HepG2 (cell line): ENCODE data around the gene COX14. TPM values are rescaled to one million over a fixed set of nuclear protein-coding genes. Genes with fewer than 3 reads are reported as not detected.

ENCODE experiments used
- ATAC-seq: fragments of 200-7000 bp; cut with Tn5 transposase; 3 replicates; pipeline ENCODE4 v1.9.1; 2020; ENCODE audit warnings: mild to moderate bottlenecking, moderate library complexity
- BruUV-seq: library from RNA; stranded (reverse); fragments of 400-500 nt; replicated peaks from 2 replicates; lab custom pipeline; 2021; lab: Mats Ljungman, UMichigan
- CTCF ChIA-PET: fragments of 300-600 bp; formaldehyde crosslinking; extraction: SDS; loops from one replicate; lab custom pipeline; 2021; ENCODE audit warnings: low total read pairs, inconsistent platforms, low intra/inter-chr PET ratio; lab: Yijun Ruan, JAX
- POLR2A ChIA-PET: fragments of 350-600 bp; sonication (Branson Sonifier 250); formaldehyde crosslinking; loops from one replicate; lab custom pipeline; 2020; ENCODE audit warnings: antibody characterized with exemption, inconsistent platforms; lab: Yijun Ruan, JAX
- DNase-seq: peaks from one replicate; pipeline ENCODE4 v3.0.0-alpha.2; 2015; ENCODE audit warnings: low spot score
- FAIRE-seq: peaks from 3 replicates; lab custom pipeline; 2011; peaks lifted over from hg19 to GRCh38; lab: Jason Lieb, UNC
- H2AFZ ChIP-seq: one replicate; pipeline ENCODE4 v1.6.1; 2011; ENCODE audit warnings: low read length, inconsistent platforms
- H3K27ac ChIP-seq: fragments of 300-600 bp; 3 replicates; pipeline ENCODE4 v1.8.0; 2011; ENCODE audit warnings: mixed run types, mild to moderate bottlenecking, mixed read lengths, low read length, inconsistent platforms; ENCODE audit not compliant: insufficient read depth; ENCODE audit errors: extremely low read length
- H3K27me3 ChIP-seq, 2 experiments: fragments of 200-600 bp in 1 of 2; 2 replicates in 1 of 2; 3 replicates in 1 of 2; pipeline versions ENCODE4 v1.6.0 to v1.8.0; 2011; ENCODE audit warnings: low read length in 2 of 2, mild to moderate bottlenecking in 2 of 2, moderate library complexity in 2 of 2, inconsistent platforms in 1 of 2; ENCODE audit not compliant: insufficient read depth in 2 of 2, control insufficient read depth in 1 of 2
- H3K36me3 ChIP-seq, 2 experiments: fragments of 200-600 bp in 1 of 2; replicated peaks in 1 of 2; 2 replicates in 1 of 2; 3 replicates in 1 of 2; pipeline versions ENCODE4 v1.5.1 to v1.8.0; 2011; ENCODE audit warnings: low read length in 2 of 2, inconsistent platforms in 1 of 2; ENCODE audit not compliant: insufficient read depth in 2 of 2, control insufficient read depth in 1 of 2
- H3K4me1 ChIP-seq: 2 replicates; pipeline ENCODE4 v1.5.1; 2012; ENCODE audit warnings: low read length, inconsistent platforms; ENCODE audit not compliant: insufficient read depth
- H3K4me2 ChIP-seq: 2 replicates; pipeline ENCODE4 v1.6.0; 2011; ENCODE audit warnings: low read depth, low read length, inconsistent platforms
- H3K4me3 ChIP-seq, 3 experiments: fragments of 200-600 bp in 1 of 3; sonication (generic), shearing (Covaris generic) in 1 of 3; replicated peaks in 1 of 3; 2 replicates each; pipeline ENCODE4 v1.5.1; 2011 to 2016; ENCODE audit warnings: low read length in 3 of 3, inconsistent platforms in 2 of 3, low read depth in 2 of 3, mild to moderate bottlenecking in 2 of 3, control low read depth in 1 of 3, mixed read lengths in 1 of 3; ENCODE audit not compliant: insufficient read depth in 1 of 3
- H3K79me2 ChIP-seq: one replicate; pipeline ENCODE4 v1.6.1; 2011; ENCODE audit warnings: low read length, inconsistent platforms; ENCODE audit not compliant: insufficient read depth
- H3K9ac ChIP-seq: 2 replicates; pipeline ENCODE4 v1.6.0; 2011; ENCODE audit warnings: mild to moderate bottlenecking, low read depth, low read length, inconsistent platforms; ENCODE audit not compliant: insufficient read depth
- H3K9me3 ChIP-seq: 2 replicates; pipeline ENCODE4 v1.5.1; 2012; ENCODE audit warnings: mild to moderate bottlenecking, low read length
- H4K20me1 ChIP-seq: 2 replicates; pipeline ENCODE4 v1.6.0; 2011; ENCODE audit warnings: inconsistent platforms, mild to moderate bottlenecking, low read length, moderate library complexity; ENCODE audit not compliant: insufficient read depth
- CEBPB ChIP-seq: IDR thresholded peaks from 2 replicates; pipeline ENCODE4 v1.6.1; 2011; ENCODE audit warnings: low read depth, low read length, improper control_type of control experiment, borderline replicate concordance
- PHF20 ChIP-seq: sonication (generic); formaldehyde crosslinking; IDR thresholded peaks from 2 replicates; pipeline ENCODE4 v1.5.0; 2020; ENCODE audit warnings: mild to moderate bottlenecking, missing genetic modification reagents
- RFXANK ChIP-seq: IDR thresholded peaks from 2 replicates; pipeline ENCODE4 v1.6.1; 2016
- RFXAP ChIP-seq: sonication (generic); formaldehyde crosslinking; IDR thresholded peaks from 2 replicates; pipeline ENCODE4 v1.4.0; 2020; ENCODE audit warnings: missing genetic modification reagents, borderline replicate concordance
- SMARCC2 ChIP-seq: fragments of 450-650 bp; IDR thresholded peaks from 2 replicates; pipeline ENCODE4 v1.6.1; 2017; ENCODE audit warnings: antibody characterized with exemption, mild to moderate bottlenecking
- TBP ChIP-seq: sonication (generic); formaldehyde crosslinking; IDR thresholded peaks from 2 replicates; pipeline ENCODE4 v1.5.0; 2020; ENCODE audit warnings: missing genetic modification reagents
- ZNF207 ChIP-seq: fragments of 450-650 bp; IDR thresholded peaks from 2 replicates; pipeline ENCODE4 v1.6.1; 2016; ENCODE audit warnings: antibody characterized with exemption, borderline replicate concordance
- ZNF331 ChIP-seq: sonication (generic); formaldehyde crosslinking; IDR thresholded peaks from 2 replicates; pipeline ENCODE4 v1.4.0; 2020; ENCODE audit warnings: missing genetic modification reagents
- ZNF547 ChIP-seq: sonication (generic); formaldehyde crosslinking; IDR thresholded peaks from 2 replicates; pipeline ENCODE4 v1.5.1; 2020; ENCODE audit warnings: mild to moderate bottlenecking, missing genetic modification reagents
- ZNF7 ChIP-seq: IDR thresholded peaks from 2 replicates; pipeline ENCODE4 v1.6.1; 2016; ENCODE audit warnings: missing biosample characterization, missing genetic modification reagents
- ZNF780A ChIP-seq: sonication (generic); formaldehyde crosslinking; IDR thresholded peaks from 2 replicates; pipeline ENCODE4 v1.8.0; 2022; ENCODE audit warnings: mild to moderate bottlenecking, missing genetic modification reagents, moderate library complexity
- WGBS: methylation state at CpG from one replicate; pipeline ENCODE4 v1.1.6; 2017; ENCODE audit warnings: low lambda C conversion rate; 5-methylcytosine and 5-hydroxymethylcytosine counted together
- in situ Hi-C: cut with HindIII; loops from 2 replicates; pipeline ENCODE4 v1.10.0; 2017; ENCODE audit warnings: low pct_unique_long_range_greater_than_20kb; ENCODE audit not compliant: extremely low pct_ligation_motif_present
- intact Hi-C: fragments of 100-400 bp; cut with micrococcal nuclease; formaldehyde crosslinking; loops from one replicate; pipeline ENCODE4 v1.10.0; 2022; ENCODE audit not compliant: unreplicated experiment
- polyA plus RNA-seq, 8 experiments: library from polyadenylated mRNA; depleted of rRNA in 3 of 8; stranded (reverse) in 7 of 8; unstranded in 1 of 8; fragments of >200 nt; fragmentation: Illumina TruSeq in 4 of 8; extraction: Trizol in 4 of 8; gene quantifications; 2 replicates each; pipeline versions ENCODE4 v1.2.1 to v1.2.3, GENCODE V29; 2011 to 2016; ENCODE audit warnings: low read depth in 4 of 8, missing spikeins in 1 of 8, mixed read lengths in 1 of 8; ENCODE audit not compliant: insufficient read depth in 1 of 8
- total RNA-seq, 5 experiments: library from RNA; depleted of rRNA; stranded (reverse); fragments of >200 nt; fragmentation: Illumina TruSeq; extraction: Trizol; gene quantifications; 2 replicates each; pipeline ENCODE4 v1.2.3, GENCODE V29; 2016; ENCODE audit warnings: low read depth in 1 of 5
- TF ChIP-seq, protein P1 (sequence below): sonication (generic); formaldehyde crosslinking; IDR thresholded peaks from 2 replicates; pipeline ENCODE4 v1.4.0; 2020; ENCODE audit warnings: missing genetic modification reagents, borderline replicate concordance
- TF ChIP-seq, protein P2 (sequence below): sonication (generic); formaldehyde crosslinking; IDR thresholded peaks from 2 replicates; pipeline ENCODE4 v1.8.0; 2022; ENCODE audit warnings: low read depth, missing genetic modification reagents
- TF ChIP-seq, protein P3 (sequence below): IDR thresholded peaks from 2 replicates; pipeline ENCODE4 v1.6.1; 2012; ENCODE audit warnings: low read length, improper control_type of control experiment

COX14 gene
- total and polyA plus RNA-seq, 2 of the 13 experiments (the other 11 are each of a cell fraction or from before 2014, with no cell fraction given) = 53.0 to 71.6 TPM

DNA sequence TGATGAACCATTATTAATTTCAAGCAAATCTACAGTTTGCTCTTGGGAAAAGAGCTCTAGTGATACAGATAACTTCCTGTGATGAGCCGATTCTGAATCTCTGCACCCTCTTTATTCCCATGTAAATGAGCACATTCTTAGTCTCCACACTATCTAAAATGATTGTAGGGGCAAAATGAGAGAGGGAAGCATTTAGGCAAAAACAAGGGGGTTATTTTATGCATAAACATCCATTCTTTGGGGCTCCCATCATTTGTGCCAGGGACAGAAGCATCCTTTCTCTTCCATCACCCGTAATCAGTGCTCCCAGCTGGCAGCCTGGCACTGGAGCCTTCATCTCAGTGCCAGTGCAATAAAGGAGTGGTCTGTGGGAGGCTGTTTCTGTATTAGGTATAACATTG is 9.9 kb upstream of the COX14 start:
- H3K4me1 ChIP-seq = peaks cover 51% of the 10 kb centered on the region
- TF ChIP-seq, protein P1, sequence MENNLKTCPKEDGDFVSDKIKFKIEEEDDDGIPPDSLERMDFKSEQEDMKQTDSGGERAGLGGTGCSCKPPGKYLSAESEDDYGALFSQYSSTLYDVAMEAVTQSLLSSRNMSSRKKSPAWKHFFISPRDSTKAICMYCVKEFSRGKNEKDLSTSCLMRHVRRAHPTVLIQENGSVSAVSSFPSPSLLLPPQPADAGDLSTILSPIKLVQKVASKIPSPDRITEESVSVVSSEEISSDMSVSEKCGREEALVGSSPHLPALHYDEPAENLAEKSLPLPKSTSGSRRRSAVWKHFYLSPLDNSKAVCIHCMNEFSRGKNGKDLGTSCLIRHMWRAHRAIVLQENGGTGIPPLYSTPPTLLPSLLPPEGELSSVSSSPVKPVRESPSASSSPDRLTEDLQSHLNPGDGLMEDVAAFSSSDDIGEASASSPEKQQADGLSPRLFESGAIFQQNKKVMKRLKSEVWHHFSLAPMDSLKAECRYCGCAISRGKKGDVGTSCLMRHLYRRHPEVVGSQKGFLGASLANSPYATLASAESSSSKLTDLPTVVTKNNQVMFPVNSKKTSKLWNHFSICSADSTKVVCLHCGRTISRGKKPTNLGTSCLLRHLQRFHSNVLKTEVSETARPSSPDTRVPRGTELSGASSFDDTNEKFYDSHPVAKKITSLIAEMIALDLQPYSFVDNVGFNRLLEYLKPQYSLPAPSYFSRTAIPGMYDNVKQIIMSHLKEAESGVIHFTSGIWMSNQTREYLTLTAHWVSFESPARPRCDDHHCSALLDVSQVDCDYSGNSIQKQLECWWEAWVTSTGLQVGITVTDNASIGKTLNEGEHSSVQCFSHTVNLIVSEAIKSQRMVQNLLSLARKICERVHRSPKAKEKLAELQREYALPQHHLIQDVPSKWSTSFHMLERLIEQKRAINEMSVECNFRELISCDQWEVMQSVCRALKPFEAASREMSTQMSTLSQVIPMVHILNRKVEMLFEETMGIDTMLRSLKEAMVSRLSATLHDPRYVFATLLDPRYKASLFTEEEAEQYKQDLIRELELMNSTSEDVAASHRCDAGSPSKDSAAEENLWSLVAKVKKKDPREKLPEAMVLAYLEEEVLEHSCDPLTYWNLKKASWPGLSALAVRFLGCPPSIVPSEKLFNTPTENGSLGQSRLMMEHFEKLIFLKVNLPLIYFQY (CRISPR knock-in tag) = no peak
- TF ChIP-seq ZNF331 (CRISPR knock-in tag) = no peak
- no peak for TF ChIP-seq RFXANK
- no peak for TF ChIP-seq TBP (CRISPR knock-in tag)
- no peak for TF ChIP-seq ZNF547 (CRISPR knock-in tag)
- TF ChIP-seq ZNF207 = no peak
- no peak for TF ChIP-seq RFXAP (CRISPR knock-in tag)
- TF ChIP-seq ZNF780A (CRISPR knock-in tag) = peak; percentile 26; the same call in 1 of the 2 replicates
- no peak for TF ChIP-seq CEBPB
- TF ChIP-seq, protein P2, sequence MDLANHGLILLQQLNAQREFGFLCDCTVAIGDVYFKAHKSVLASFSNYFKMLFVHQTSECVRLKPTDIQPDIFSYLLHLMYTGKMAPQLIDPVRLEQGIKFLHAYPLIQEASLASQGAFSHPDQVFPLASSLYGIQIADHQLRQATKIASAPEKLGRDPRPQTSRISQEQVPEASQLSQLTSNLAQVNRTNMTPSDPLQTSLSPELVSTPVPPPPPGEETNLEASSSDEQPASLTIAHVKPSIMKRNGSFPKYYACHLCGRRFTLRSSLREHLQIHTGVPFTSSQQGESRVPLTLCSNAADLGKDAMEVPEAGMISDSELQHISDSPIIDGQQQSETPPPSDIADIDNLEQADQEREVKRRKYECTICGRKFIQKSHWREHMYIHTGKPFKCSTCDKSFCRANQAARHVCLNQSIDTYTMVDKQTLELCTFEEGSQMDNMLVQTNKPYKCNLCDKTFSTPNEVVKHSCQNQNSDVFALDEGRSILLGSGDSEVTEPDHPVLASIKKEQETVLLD (CRISPR knock-in tag) = no peak
- TF ChIP-seq SMARCC2 = no peak
- TF ChIP-seq, protein P3, sequence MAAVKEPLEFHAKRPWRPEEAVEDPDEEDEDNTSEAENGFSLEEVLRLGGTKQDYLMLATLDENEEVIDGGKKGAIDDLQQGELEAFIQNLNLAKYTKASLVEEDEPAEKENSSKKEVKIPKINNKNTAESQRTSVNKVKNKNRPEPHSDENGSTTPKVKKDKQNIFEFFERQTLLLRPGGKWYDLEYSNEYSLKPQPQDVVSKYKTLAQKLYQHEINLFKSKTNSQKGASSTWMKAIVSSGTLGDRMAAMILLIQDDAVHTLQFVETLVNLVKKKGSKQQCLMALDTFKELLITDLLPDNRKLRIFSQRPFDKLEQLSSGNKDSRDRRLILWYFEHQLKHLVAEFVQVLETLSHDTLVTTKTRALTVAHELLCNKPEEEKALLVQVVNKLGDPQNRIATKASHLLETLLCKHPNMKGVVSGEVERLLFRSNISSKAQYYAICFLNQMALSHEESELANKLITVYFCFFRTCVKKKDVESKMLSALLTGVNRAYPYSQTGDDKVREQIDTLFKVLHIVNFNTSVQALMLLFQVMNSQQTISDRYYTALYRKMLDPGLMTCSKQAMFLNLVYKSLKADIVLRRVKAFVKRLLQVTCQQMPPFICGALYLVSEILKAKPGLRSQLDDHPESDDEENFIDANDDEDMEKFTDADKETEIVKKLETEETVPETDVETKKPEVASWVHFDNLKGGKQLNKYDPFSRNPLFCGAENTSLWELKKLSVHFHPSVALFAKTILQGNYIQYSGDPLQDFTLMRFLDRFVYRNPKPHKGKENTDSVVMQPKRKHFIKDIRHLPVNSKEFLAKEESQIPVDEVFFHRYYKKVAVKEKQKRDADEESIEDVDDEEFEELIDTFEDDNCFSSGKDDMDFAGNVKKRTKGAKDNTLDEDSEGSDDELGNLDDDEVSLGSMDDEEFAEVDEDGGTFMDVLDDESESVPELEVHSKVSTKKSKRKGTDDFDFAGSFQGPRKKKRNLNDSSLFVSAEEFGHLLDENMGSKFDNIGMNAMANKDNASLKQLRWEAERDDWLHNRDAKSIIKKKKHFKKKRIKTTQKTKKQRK = no peak
- TF ChIP-seq ZNF7 (CRISPR knock-in tag) = no peak
- 0 out of 2 replicates have a peak, but pooled peaks have one; percentile 6 for TF ChIP-seq PHF20 (CRISPR knock-in tag)

More for the DNA sequence above, 9.9 kb upstream of the COX14 start:
- WGBS = 98% methylated on average over 2 of the region's 2 CpGs
- ATAC-seq (no peak), DNase-seq (no peak), FAIRE-seq (no peak)
- Histone ChIP-seq H3K4me3 (no peak overlapping the region), H3K36me3 (peaks cover 8 to 29% of the 10 kb centered on the region in 2 experiments), H3K79me2 (no peaks in the 10 kb centered on the region), H2AFZ (no peak overlapping the region), H3K9me3 (no peaks in the 10 kb centered on the region), H4K20me1 (no peaks in the 10 kb centered on the region), H3K27ac (peak overlapping the region; percentile 73), H3K4me2 (no peak overlapping the region), H3K9ac (peak overlapping the region; percentile 72; the same call in 1 of the 2 replicates), H3K27me3 (no peaks in the 10 kb centered on the region)
- intact Hi-C loops (no loop called here), in situ Hi-C loops (no loop called here)
- ChIA-PET POLR2A (interaction anchor here (1.6 to 4.6 kb wide), 4 partner anchors 10 to 20 kb away, joined by 7 to 93 read pairs (median 22); partner anchors contain the start of genes COX14 and SMARCD1), CTCF (interaction anchor here (1.5 kb wide), 1 partner anchor 10 kb away, joined by 3 read pairs; the partner anchor contains the start of gene COX14)
- no TSS peak for BruUV-seq
